Activated CD4-positive, alpha-beta T cell treated with anti-CD3 and anti-CD28 coated beads, Interleukin-2, Interleukin-4, amounts not matched to agents 100 ng/mL and 50 ng/mL, durations not matched to agents 16 hours and 8 hours (primary cell): ENCODE data around the gene ZNF814.
"Not testable (repeated sequence)": the region's sequence is repeated elsewhere in the genome, so short reads cannot be mapped to it uniquely, and the experiment has no call there.

ENCODE experiments used
- DNase-seq: peaks from one replicate; pipeline ENCODE4 v3.0.0-alpha.2; 2020; ENCODE audit warnings: low spot score

Gene ZNF814

DNA sequence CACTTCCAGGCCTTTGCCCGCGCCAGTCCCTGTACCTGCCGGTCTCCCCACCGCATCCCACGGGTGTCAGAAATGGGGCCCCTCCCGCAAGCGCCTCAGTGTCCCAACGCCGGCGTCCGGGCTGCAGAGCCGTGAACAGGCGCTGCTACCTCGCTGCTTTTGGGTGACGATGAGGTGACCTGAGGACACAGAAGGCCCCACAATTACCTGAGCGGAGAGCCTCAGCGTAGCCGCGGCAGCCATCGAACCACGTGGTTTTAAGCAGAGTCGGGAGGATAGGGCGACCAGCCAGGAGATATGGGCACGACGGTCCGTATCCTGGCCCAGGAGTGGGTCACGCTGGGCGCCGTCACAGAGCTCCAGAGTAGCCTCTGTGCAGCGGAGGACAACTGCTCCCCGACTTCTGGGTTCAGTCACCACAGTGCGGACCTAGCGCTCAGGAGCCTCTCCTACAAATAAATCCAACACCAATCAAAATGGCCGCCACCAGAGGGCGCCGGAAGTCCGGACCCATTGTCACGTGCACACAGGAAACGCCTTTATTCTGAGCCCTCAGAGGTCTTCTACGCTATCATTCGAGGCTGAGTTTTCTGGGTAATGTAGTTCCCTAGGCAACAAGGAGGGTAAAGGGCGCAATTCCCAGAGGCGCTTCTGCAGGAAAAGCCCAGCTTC is at the start of gene ZNF814:
Gene ZNF814 (minus strand): TSS at position 478 of the 672 bp plus-strand sequence. CDS start 235 bp downstream, at position 243.
- peak; percentile 78 for DNase-seq

DNA sequence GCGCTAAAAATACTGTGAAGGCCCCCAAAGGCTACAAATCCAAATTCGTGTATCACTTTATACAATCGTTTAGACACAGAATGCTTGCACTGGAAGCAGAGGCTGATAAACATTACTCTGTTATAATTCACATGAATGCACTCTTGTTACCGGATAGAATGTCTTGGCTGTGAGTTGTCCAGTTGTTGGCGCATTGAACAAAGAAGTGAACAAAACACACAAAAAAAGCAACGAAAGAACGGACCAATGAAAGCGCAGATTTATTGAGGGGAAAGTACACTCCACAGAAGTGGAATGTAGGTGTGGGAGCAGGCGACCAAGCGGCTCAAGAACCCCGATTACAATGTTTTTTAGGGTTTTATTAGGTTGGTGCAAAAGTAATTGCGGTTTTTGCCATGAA is 46.9 kb upstream of the ZNF814 start:
- DNase-seq, result no peak

DNA sequence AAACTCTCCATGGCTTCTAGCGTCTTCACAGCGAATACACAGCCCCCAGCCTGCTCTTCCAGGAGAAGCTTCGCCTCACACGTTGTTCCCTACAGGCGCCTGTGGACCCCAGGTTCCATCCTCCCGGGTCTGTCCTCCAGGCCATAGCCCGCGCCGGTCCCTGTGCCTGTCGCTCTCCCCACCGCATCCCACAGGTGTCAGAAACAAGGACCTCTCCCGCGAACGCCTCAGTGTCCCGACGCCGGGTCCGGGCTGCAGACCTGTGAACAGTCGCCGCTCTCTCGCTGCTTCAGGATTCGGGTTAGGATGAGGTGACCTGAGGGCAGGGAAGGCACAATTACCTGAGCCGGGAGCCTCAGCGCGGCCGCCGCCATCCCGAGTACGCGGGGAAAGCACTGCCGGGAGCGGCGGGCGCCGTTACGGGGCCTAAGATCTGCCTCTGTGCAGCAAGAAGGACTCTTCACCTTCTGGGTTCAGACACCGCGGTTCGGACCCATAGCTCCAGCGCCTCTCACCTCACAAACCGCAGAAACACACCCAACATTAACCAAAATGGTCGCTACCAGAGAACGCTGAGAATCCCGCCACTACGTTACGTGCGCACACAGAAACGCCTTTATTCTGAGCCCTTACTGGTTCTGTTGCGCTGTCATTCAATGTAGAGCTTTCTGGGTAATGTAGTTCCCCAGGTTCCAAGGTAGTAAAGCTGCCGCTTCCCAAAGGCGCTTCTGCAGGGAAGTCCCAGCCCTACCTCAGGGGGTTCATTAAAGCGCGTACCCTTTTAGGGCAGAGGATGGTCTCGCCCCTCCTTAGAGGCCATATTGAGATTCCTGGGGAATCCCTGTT is 46.2 kb upstream of the ZNF814 start, which contains the start of gene ZNF418:
Gene ZNF418 (minus strand): TSS at position 583 of the 846 bp plus-strand sequence. CDS start 1,580 bp downstream, outside the sequence.
- DNase-seq, result peak; percentile 51

DNA sequence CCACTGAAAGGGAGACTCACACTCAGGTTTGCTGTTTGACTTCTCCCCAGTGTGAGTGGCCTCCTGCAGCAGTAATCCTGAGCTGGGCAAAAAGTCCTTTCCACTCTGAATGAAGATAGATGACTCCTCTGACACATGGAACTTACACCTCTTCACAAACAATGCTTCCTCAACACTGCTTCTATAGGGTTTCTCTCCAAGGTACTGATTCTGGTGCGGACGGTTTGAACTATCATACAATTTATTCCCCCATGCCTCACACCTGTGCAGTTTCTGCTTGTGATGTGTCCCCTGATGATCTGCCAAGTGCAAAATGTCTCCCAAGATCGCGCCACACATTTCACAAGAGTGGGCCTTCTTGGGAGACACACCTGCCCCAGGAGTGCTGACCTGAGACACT is 38.8 kb upstream of the ZNF814 start:
- no peak for DNase-seq

DNA sequence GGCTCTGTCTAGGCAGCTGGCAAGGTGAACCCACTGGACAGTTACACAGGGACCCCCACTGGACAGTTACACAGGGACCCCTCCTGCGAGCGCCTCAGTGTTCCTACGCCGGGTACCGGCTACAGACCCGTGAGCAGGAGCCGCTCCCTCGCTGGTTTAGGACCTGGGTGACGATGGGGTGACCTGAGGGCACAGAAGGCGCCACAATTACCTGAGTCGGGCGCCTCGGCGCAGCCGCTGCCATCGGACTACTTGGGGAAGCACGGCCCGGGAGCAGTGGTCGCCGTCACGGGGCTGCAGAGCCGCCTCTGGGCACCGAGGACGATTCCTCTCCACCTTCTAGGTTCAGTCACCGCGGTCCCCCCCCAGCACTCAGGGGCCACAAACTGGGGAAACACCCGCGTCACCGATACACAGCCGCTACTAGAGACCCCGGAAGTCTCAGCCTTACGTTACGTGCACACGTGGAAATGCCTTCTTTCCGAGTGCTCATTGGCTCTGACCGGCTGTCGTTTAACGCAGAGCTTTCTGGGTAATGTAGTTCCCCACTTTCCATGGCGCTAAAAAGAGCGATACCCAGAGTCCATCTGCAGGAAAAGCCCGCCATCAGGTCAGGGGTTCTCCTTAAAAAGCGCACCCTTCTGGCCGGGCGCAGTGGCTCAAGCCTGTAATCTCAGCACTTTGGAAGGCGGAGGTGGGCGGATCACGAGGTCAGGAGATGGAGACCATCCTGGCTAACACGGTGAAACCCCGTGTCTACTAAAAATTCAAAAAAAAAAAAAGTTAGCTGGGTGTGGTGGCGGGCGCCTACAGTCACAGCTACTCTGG is 27.5 kb upstream of the ZNF814 start, which contains the start of gene ZNF417:
Gene ZNF417 (minus strand): TSS at position 425 of the 828 bp plus-strand sequence. CDS start 181 bp downstream, at position 244.
- peak; percentile 93 for DNase-seq

DNA sequence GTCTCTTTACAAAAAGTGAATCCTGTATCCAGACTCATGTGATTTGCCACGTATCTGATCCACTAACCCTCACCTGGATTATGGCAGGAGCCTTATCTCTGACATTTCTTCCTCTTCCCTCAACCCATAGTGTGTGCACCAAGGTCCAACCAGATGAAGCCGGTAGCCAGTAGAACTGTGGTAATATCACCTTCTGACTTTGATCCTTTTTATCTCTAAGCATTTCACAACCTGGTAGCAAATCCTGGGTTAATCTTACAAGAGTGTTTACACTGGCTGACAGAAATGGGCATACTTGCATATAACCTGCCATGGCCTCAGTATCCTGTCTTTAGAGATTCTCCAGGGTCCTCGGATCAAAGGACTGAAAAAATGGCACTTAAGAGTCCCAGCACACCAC is 25.7 kb upstream of the ZNF814 start:
- no peak for DNase-seq

DNA sequence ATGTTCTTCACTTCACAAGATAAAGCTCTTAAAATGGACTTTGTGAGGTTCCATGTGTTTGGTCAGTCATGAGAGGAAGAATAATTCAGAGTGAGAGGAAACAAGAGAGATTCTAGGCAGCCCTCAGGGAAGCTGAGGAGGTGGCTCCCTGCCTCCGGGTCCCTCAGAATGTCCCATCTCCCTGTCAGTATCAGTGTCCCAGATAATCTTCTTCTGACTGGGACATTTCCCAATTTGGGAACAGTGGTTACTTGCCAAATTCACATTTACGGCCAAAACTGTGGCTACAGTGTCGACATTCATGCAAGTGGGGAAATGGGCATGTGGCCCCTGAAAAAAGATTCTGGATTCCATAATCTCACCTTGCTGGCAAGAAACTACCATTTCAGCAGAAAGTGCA is 18.6 kb upstream of the ZNF814 start:
- no peak for DNase-seq

DNA sequence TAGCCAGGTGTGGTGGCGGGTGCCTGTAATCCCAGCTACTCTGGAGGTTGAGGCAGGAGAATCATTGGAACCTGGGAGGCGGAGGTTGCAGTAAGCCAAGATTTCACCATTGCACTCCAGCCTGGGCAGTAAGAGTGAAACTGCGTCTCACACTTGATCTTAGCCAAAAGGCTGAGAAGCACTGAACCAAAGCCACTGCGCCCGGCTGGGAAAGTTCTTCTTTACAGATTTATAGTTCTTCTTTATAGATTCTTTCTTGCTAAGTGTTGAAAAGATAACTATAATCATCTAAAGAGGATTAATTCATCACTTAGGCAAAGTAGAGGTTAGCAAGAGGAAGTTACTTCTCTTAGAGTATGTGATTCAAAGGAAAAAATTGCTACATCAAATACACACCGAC is 16.4 kb upstream of the ZNF814 start:
- DNase-seq, result no peak

DNA sequence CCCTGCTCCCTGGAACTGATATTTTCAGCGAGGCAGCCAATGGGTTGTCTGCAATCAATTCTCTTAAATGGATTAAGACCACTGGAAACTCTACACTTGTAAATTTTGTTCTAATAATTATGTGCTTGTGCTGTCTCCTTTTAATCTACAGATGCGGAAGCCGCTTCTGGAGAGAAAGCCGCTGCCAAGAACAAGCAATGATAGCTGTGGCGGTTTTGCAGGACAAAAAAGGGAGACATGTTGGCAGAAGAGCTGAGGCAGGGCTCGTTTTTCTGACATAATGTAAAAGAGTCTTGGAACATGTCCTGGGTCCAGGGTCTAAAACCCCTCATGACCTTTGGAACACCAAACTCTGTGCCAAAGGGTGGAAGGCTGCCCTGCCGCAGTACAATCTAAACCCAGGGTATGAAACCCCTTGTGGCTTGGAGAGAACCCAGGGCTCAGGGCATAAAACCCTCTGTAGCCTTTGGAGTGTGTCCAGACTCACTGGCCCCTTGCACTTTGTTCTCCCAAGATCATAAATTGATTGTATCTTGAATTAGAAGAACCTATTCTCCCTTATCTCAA is 14.9 kb upstream of the ZNF814 start:
- DNase-seq, result no peak

DNA sequence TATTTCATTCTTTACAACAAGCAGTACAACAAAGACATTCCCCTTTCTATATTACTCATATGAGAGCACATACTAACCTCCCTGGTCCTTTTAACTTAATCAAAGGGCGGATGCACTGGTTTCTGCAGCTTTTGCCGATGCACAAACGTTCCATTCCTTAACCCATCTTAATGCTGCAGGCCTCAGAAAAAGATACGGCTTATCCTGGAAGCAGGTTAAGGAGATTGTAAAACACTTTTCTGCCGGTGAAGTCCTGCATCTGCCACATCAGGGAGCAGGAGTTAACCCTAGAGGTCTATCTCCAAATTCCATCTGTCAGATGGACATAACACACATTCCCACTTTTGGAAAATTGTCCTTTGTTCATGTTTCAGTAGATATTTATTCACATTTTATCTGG is 11.5 kb upstream of the ZNF814 start:
- DNase-seq, result no peak

DNA sequence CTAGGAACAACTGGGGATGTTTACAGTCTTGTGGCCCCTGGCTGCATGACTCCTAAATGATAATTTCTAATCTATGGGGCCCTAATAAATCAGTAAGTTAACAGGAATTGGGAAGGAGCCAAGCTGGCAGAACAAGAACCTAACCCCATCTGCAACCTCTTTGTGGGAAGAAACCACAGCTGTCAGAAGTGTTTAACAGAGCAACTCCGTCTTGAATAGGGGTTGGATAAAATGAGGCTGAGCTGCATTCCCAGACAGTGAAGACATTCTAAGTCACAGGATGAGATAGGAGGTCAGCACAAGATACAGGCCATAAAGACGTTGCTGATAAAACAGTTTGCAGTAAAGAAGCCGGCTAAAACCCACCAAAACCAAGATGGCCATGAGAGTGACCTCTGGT is 1.9 kb upstream of the ZNF814 start:
- DNase-seq, result not testable (repeated sequence)

DNA sequence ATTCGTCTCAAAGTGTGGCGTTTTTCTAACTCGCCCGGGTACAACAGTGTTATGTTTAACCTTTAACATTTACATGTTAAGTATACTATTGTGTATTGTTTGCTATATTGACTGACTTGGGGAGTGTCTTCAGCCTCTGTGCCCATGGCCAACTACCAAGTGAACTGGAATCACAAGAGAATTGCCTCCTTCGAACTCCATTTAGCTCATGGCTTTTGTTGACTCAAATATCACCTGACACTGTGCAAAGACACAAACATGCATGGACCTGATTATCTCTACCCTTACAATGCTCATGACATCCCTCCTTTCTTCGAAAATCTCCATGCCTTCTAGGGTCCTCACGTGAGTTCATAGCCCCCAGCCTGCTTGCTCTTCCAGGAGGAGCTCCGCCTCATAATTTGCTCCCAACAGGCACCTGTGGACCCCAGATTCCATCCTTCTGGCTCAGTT is 704 bp downstream of the ZNF814 start:
- DNase-seq, result no peak

DNA sequence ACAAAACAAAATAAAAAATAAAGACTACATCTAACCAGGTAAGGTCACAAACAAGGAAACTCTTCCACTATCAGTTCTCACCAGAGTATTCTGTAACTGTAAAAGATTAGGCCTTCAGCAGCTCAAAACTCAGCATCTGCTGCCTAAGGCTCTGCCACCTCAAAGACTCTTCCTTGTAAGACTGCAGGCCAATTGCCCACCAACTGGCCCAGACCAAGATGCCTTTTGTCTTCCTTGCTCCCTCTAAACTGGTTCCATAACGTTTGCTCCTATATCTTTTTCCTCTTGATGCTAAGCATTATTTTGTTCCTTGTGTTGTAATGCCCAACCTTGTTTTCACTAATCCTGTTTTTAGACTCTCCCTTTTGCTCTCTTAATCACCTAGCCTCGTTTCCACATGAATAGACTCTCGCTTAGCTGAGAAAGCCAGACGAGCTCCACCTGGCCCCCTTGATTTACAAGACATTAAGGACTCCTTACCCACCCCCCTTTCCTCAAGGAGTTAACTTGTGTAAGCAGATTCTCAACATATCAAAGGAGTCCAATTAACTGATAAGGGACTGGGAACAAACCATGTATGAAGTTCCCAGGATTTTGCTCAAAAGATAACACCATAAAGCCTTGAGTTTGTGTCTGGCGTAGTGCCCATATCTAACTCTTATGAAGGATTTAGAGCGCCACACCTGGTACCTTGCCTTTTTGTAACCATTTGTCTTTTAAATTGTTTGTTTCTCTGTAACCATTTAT is 1.5 kb downstream of the ZNF814 start:
- no peak for DNase-seq

DNA sequence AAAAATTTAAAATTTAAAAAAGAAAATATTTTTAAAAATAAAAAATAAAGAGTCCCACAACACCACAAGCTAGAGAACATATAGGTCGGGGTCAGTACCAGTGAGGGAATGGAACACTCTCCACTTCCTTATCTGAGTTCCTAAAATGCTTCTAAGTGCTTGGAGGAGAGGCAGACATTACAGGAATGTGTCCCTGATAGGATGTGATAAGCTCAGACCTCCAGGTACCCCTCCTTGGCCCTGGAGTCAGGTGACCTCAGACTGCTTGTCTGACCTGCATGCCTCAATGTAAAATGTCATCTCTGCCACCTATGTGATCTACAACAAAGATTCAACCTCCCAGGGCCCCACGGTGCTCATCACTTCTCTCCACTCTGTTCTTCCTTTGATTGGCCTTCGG is 2.8 kb downstream of the ZNF814 start:
- DNase-seq, result no peak

DNA sequence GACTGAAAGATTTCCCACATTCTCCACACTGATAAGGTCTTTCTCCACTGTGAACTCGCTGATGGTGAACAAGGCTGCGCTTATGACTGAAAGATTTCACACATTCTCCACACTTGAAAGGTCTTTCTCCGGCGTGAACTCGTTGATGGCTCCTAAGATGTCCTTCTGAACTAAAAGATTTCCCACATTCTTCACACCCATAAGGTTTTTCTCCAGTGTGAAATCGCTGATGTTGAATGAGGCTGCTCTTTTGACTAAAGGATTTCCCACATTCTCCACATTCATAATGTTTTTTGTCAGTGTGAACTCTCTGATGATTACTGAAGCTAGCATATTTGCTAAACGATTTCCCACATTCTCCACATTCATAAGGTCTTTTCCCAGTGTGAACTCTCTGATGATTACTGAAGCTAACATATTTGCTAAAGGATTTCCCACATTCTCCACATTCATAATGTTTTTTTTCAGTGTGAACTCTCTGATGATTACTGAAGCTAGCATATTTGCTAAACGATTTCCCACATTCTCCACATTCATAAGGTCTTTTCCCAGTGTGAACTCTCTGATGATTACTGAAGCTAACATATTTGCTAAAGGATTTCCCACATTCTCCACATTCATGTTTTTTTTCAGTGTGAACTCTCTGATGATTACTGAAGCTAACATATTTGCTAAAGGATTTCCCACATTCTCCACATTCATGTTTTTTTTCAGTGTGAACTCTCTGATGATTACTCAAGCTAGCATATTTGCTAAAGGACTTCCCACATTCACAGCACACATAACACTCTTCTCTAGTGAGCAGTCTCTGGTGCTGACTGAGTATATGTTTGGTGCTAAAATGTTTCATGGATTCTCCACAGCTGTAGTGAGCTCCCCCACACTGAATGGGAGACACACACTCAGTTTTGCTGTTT is 14.7 kb downstream of the ZNF814 start:
- DNase-seq, result not testable (repeated sequence)

DNA sequence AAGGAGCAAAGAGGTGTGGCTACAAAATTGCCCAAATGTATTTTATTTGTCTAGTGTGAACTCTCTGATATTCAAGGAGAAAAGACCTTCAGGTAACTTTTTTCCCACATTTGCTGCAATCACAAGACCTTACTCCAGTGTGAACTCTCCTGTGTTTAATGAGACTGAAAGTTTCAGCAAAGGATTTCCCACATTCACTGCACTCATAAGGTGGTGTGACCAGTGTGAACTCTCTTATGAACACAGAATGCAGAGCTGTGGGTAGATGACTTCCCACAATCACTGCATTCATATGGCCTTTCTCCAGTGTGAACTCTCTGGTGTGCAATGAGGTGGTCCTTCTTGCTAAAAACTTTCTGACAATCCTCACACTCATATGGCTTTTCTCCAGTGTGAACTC is 16.4 kb downstream of the ZNF814 start:
- DNase-seq, result no peak

DNA sequence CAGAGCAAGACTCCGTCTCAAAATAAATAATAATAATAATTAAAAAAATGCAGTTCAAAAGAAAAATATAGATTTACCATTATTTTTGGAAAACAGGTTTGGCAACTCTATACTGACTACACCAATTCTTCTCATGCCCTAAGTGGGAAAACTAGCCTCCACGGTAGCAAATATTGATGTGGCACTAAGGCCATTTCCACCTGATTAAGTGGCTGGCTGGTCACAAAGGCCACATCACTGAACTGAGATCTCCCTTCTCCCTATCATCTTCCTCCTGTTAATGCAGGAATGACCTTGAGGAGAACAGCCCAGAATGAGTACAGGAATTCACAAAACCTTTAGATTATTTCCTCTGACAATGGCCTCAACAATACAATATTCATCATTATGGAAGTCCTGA is 18.6 kb downstream of the ZNF814 start:
- DNase-seq, result no peak

DNA sequence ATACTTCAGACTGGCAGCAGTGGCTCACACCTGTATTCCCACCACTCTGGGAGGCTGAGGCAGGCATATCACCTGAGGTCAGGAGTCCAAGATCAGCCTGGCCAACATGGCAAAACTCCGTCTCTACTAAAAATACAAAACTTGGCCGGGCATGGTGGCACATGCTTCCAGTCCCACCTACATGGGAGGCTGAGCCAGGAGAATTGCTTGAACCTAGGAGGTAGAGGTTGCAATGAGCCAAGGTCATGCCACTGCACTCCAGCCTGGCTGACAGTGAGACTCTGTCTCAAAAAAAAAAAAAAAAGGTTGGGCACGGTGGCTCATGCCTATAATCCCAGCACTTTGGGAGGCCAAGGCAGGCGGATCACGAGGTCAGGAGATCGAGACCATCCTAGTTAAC is 19.2 kb downstream of the ZNF814 start:
- DNase-seq, result not testable (repeated sequence)

DNA sequence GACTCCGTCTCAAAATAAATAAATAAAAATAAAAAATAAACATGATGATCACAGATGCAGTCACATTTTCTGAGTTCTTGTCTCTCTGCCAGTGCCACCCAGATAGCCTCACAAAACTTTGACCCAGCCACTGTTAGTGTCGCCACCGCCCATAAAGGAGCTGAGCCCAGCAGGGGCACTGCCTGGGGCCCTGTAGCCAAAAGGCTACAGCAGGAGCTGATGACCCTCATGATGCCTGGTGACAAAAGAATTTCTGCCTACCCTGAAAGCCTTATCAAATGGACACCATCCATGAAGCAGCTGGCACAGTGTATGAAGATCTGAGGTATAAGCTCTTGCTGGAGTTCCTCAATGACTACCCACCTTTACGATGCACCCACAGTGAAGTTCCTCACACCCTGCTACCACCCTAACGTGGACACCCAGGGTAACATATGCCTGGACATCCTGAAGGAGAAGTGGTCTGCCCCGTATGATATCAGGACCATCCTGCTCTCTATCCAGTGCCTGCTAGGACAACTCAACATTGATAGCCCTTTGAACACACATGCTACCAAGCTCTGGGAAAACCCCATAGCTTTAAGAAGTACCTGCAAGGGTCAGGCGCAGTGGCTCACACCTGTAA is 20.9 kb downstream of the ZNF814 start:
- no peak for DNase-seq

DNA sequence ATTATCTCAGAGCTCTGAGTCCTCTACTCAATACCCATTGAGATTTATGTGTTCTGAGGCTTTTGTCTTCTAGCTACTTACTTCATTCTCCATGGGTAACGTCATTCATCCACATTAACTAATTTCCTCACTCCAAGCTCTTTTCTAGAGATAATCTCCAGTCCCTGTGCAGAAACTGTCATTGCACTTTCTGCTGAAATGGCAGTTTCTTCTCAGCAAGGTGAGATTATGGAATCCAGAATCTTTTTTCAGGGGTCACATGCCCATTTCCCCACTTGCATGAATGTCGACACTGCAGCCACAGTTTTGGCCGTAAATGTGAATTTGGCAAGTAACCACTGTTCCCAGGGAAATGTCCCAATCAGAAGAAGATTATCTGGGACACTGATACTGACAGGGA is 26.5 kb downstream of the ZNF814 start:
- not testable (repeated sequence) for DNase-seq
